Thyroid gland (tissue), 4 donors: Measurements from ENCODE around the gene PPP3R1.

Source experiments
- POLR2A ChIP-seq, 2 donors: fragments of 450-650 bp; IDR thresholded peaks; one replicate each; pipeline ENCODE4 v1.6.1; 2017; ENCODE audit warnings: antibody characterized with exemption in 2 of 2, mild to moderate bottlenecking in 2 of 2, moderate library complexity in 1 of 2
- TF ChIP-seq, protein P1 (sequence below), 6 experiments: fragments of 200-600 bp in 3 of 6; fragments of 450-650 bp in 3 of 6; sonication (generic) in 3 of 6; IDR thresholded peaks; one replicate each; pipeline ENCODE4 v1.5.1; 2016 to 2019; ENCODE audit warnings: antibody characterized with exemption in 6 of 6, mild to moderate bottlenecking in 2 of 6, inconsistent platforms in 1 of 6, moderate library complexity in 1 of 6

GRCh38 chr2:68290901-68291300 is 38.6 kb upstream of the PPP3R1 start:
- TF ChIP-seq, protein P1, sequence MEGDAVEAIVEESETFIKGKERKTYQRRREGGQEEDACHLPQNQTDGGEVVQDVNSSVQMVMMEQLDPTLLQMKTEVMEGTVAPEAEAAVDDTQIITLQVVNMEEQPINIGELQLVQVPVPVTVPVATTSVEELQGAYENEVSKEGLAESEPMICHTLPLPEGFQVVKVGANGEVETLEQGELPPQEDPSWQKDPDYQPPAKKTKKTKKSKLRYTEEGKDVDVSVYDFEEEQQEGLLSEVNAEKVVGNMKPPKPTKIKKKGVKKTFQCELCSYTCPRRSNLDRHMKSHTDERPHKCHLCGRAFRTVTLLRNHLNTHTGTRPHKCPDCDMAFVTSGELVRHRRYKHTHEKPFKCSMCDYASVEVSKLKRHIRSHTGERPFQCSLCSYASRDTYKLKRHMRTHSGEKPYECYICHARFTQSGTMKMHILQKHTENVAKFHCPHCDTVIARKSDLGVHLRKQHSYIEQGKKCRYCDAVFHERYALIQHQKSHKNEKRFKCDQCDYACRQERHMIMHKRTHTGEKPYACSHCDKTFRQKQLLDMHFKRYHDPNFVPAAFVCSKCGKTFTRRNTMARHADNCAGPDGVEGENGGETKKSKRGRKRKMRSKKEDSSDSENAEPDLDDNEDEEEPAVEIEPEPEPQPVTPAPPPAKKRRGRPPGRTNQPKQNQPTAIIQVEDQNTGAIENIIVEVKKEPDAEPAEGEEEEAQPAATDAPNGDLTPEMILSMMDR (IDR thresholded peaks at IDR 0.05): no peak
- TF ChIP-seq POLR2A (IDR thresholded peaks at IDR 0.05): no peak
